Activated CD4-positive, alpha-beta T cell treated with anti-CD3 and anti-CD28 coated beads, Interleukin-2, amount 50 U/mL, for 48 hours (primary cell): Measurements from ENCODE around the gene GABRA6.
"Not testable (repeated sequence)": the region's sequence is repeated elsewhere in the genome, so short reads cannot be mapped to it uniquely, and the experiment has no call there.

ENCODE experiments used
- DNase-seq, 2 experiments: peaks; one replicate each; pipeline ENCODE4 v3.0.0-alpha.2; 2020

The GABRA6 gene

GRCh38 chr5:161685461-161685860 is at the start of gene GABRA6:
Gene GABRA6, plus strand, starts transcription at chr5:161685721. Its CDS starts 269 bp downstream, at chr5:161685990.
- DNase-seq = no peak

- DNase-seq = no peak
Observed at GRCh38 chr5:161637591-161637990, 47.9 kb upstream of the GABRA6 start.

DNA sequence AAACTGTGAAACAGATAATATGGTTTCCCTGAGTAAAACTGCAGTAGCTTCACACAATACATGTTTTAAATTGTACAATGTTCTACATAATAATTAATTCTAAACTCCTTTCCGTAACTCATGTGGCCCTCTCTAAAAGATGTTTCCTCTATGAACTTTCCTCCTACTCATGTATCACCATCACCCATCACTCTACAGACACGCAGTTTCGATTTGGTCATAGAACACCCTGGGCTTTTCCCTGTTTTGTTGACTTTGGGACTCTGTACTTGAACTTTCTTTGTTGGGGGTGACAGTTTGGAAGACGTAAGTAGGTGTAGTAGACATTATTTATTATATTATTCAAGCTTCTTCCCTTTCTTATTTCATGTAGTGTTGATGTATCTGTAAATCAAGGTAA is 44.1 kb upstream of the GABRA6 start:
- no peak for DNase-seq

DNA sequence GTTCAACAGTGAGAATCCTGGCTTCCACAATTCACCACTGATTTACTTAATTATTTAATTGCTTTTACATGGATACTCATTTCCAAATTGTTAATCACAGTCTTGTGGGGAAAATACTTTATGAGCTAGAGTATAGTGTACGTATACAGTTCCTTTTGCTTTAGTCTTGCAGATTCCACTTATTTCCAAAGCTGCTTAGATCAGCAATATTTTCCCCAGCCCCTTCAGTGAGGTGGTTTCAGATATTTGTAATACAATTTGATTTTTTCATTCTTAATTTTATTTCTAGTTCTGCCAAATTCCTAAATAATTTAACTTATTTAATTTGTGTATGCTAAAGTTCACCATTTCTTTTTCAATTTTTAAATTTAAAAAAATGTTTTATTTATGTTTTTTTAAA is 40.3 kb upstream of the GABRA6 start:
- DNase-seq = no peak

- not testable (repeated sequence) for DNase-seq
Observed at GRCh38 chr5:161651926-161652325, 33.6 kb upstream of the GABRA6 start.

- DNase-seq = no peak
Observed at GRCh38 chr5:161660806-161661205, 24.7 kb upstream of the GABRA6 start.

DNA sequence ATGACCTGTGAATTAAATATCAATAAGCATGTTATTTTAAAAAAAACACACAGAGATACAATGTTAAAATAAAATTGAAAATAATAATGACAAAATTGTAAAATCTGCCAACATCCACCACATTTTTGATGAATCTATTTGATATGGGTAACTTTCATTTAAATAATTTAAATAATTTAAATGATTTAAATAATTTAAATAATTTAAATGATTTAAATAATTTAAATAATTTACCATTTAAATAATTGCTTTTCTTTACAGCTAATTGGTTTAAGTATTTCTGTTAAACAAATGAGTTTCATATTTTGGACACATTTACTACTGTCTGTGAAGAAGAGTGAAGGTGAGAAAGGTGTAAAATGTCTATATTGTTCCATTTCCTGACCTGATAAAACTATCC is 22.1 kb upstream of the GABRA6 start:
- no peak for DNase-seq

GRCh38 chr5:161676103-161676502 is 9.4 kb upstream of the GABRA6 start:
- no peak for DNase-seq

- DNase-seq = no peak
Observed at GRCh38 chr5:161686149-161686548, 628 bp downstream of the GABRA6 start.

GRCh38 chr5:161686881-161687280 is 1.4 kb downstream of the GABRA6 start:
- no peak for DNase-seq

- DNase-seq = no peak
Observed at GRCh38 chr5:161687316-161687715, 1.8 kb downstream of the GABRA6 start.

- DNase-seq = no peak
Observed at GRCh38 chr5:161691911-161692310, 6.4 kb downstream of the GABRA6 start.

DNA sequence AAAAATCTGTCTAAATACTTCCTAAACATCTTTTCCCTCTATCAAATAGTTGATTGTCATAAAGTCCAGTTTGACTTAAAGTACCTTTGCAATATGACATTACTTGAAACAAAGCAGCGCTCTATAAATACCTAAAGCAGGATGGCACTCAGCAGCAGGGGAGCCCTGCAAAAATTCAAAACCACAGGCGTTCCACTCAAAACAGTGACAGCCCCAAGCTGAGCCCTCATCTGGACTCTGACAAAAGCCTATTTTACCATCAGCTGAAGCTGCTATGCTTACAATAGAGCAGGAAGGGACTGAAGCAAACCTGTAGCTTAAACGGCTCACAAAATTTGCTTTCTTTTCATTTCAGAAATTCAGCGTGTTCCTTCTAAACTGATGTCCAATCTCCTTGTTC is 11.5 kb downstream of the GABRA6 start:
- no peak for DNase-seq

- DNase-seq = no peak
Observed at GRCh38 chr5:161700065-161700464, 14.5 kb downstream of the GABRA6 start.

GRCh38 chr5:161703528-161703927 is 18.0 kb downstream of the GABRA6 start:
- no peak for DNase-seq

DNA sequence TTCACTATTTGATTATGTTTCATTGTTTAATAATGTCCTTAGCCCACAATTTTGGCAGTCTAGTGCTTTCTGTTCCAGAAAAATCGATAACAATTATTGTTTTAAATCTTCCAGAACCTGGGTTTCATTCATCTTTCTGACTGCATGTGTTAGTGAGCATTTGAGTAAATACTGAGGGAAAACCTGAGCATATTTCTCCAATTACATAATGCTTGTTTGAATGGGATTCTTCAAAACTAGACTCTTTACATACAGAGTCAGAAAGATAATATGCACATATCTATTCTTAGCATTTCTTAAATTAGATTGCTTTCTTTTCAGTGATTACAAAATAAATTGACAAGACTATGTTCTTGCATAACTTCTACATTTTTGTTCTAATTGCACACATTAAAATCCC is 21.9 kb downstream of the GABRA6 start:
- DNase-seq = no peak

GRCh38 chr5:161709239-161709638 is 23.7 kb downstream of the GABRA6 start:
- DNase-seq = no peak

GRCh38 chr5:161713042-161713441 is 27.5 kb downstream of the GABRA6 start:
- DNase-seq = no peak

DNA sequence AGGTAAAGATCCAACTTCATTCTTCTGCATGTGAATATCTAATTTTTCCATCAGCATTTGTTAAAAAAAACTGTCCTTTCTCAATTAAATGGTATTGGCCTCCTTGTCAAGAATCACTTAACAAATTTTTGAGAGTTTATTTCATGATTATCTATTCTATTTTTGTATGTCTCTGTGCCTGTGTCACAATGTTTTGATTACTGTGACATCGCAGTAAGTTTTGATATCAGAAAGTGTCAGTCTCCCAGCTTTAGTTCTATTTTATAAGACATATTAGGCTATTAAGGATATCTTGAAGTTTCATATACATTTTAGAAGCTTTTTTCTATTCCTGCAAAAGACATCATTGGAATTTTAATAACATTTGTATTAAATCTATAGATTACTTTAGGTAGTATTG is 33.6 kb downstream of the GABRA6 start:
- DNase-seq = no peak

- DNase-seq = no peak
Observed at GRCh38 chr5:161720460-161720859, 34.9 kb downstream of the GABRA6 start.

DNA sequence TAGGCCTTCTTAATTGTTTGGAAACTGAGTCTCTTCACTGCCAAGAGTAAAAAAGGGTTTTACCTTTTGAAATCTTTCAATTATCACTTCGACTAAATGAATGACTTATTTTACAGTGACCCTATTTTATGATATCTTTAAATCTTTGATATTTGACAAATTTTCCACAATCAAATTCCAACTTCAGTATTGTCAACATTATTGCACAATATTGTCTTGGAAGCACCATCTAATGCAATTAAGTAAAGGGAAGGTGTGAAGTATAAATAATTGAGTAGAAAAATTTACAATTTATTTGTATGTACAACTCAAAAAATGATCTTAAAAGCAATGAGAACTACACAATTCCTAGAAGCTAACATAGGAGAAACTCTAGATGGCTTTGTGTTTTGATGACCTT is 49.2 kb downstream of the GABRA6 start:
- DNase-seq = no peak

DNA sequence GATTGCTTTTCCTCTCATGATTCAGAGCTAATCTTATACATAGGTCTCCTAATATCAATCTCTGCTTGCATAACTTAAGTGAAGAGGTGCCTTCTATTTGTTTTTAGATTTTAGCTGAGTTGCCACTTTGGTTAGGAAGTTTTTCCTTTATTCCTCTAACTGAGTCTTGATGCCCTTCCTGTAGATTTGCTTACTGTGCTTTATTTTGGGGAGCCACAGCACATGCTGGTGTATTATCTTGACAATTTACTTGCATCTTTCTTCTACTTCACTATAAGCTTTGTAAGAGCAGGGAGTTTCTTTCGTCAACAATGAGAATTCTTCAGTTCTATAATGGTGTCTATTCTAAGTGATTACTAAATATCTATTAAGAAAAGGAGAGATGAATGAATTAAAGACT is 54.9 kb downstream of the GABRA6 start:
- DNase-seq = no peak

DNA sequence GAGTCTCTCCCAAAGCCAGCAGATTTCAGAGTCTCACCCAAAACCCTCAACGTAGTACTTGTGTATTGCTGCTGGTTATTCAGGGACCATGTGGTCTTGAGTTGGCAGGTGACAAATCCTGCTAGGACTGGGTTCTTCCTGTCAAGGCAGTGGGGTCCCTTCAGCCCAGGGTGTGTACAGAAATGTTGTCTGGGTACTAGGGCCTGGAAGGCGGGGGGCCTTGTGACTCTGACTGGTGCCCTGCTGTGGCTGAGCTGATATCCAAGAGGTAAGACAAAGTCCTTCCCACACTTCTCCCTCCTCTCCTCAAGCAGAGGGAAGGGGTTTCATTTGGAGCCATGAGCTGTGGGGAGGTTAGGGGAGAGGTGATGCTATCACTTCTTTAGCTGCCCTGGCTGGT is 58.8 kb downstream of the GABRA6 start:
- DNase-seq = no peak

DNA sequence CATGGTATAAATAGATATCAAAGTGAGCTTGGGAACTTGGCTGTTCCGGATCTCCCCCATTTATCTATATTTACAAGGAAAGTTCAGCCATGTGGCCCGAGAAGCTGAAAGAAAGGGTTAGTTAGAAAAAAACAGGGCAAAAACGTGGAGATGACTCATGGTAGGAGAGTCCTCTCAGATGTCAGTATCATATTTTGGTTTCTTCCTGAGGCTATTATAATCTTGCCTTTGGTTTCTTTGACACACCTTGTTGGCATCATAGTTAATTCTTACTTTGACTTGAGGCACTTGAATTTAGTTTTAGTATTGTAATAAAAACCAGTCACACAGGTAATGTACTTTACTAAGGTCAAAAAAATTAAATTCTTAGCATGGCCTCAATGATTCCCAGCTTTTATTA is 59.9 kb downstream of the GABRA6 start:
- DNase-seq = no peak

DNA sequence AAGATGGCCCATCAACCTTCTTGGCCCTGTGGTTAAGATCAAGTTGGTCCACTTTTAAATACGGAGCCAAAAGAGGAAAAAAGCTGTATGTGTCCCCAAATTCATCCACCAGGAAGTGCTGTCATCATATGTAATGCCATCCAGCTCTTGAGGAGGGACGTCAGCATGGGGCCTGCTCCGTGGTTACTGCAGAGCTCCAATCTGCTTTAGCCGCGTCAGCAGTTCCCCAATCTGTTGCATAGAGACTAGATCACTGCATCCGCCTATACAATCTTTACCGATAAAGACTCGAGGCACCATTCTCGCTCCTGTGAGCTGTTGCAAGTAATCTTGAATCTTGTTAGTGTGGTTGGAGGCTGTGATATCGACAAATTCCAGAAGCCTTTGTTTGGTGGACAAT is 65.7 kb downstream of the GABRA6 start:
- DNase-seq = no peak
